Limb (tissue), 2 donors: ENCODE data around the gene ZHX3.
"Not testable (repeated sequence)": the region's sequence is repeated elsewhere in the genome, so short reads cannot be mapped to it uniquely, and the experiment has no call there.

Experiments used
- DNase-seq, 2 donors: peaks; one replicate each; pipeline ENCODE4 v3.0.0-alpha.2; 2016; ENCODE audit errors: extremely low spot score in 2 of 2

Gene ZHX3

GRCh38 chr20:41138475-41139226 is 178.9 kb downstream of the ZHX3 start:
- DNase-seq, result no peak

- DNase-seq, result peak; percentile 66 to 90
Measured at GRCh38 chr20:41137614-41138474, 179.7 kb downstream of the ZHX3 start.

GRCh38 chr20:41136680-41137613 is 180.6 kb downstream of the ZHX3 start, which contains the start of gene PLCG1:
Gene PLCG1, plus strand, starts transcription at chr20:41137543. Its CDS starts 99 bp downstream, at chr20:41137642.
- peak; percentile 85 to 96 for DNase-seq

GRCh38 chr20:41135888-41136679 is 181.4 kb downstream of the ZHX3 start:
- DNase-seq, result no peak

GRCh38 chr20:41135187-41135887 is 182.2 kb downstream of the ZHX3 start:
- DNase-seq, result no peak

GRCh38 chr20:41134362-41135186 is 183.0 kb downstream of the ZHX3 start:
- DNase-seq, result no peak

- no peak for DNase-seq
Measured at GRCh38 chr20:41133709-41134361, 183.7 kb downstream of the ZHX3 start.

- DNase-seq, result not testable (repeated sequence)
Measured at GRCh38 chr20:41132388-41132775, 185.1 kb downstream of the ZHX3 start.

GRCh38 chr20:41131594-41132387 is 185.7 kb downstream of the ZHX3 start:
- peak in 1 of 2 donors; percentile 14 for DNase-seq
